Transverse colon (tissue), 4 donors: ENCODE results near the gene SMCO4. TPM values are rescaled to one million over a fixed set of nuclear protein-coding genes. Genes with fewer than 3 reads are reported as not detected.

ENCODE experiments used
- DNase-seq: peaks from one replicate; pipeline ENCODE4 v3.0.0-alpha.2; 2019
- H3K27ac ChIP-seq, 4 donors: fragments of 200-600 bp; sonication (generic); 2 replicates each; pipeline ENCODE4 v1.5.1; 2016 to 2018; ENCODE audit warnings: inconsistent platforms in 4 of 4
- H3K27me3 ChIP-seq: fragments of 200-600 bp; sonication (generic); 2 replicates; pipeline ENCODE4 v1.5.1; 2017; ENCODE audit warnings: inconsistent platforms
- H3K36me3 ChIP-seq, 4 donors: fragments of 200-600 bp; sonication (generic); 2 replicates each; pipeline ENCODE4 v1.5.1; 2017 to 2019; ENCODE audit warnings: inconsistent platforms in 4 of 4
- H3K4me1 ChIP-seq, 4 donors: fragments of 200-600 bp; sonication (generic); 2 replicates each; pipeline ENCODE4 v1.5.1; 2017 to 2020; ENCODE audit warnings: inconsistent platforms in 4 of 4
- H3K4me3 ChIP-seq, 4 donors: fragments of 200-600 bp; sonication (generic); 1 replicate in 1 of 4; 2 replicates in 3 of 4; pipeline versions ENCODE4 v1.5.1 to v1.6.1; 2017 to 2019; ENCODE audit warnings: inconsistent platforms in 4 of 4
- H3K9me3 ChIP-seq, 2 donors: fragments of 200-600 bp; sonication (generic); 2 replicates each; pipeline ENCODE4 v1.5.1; 2017 to 2019; ENCODE audit warnings: inconsistent platforms in 2 of 2
- CTCF ChIP-seq, 5 experiments: fragments of 200-600 bp in 3 of 5; fragments of 450-650 bp in 2 of 5; sonication (generic) in 3 of 5; IDR thresholded peaks; 1 replicate in 2 of 5; 2 replicates in 3 of 5; pipeline ENCODE4 v1.5.1; 2016 to 2017; ENCODE audit warnings: antibody characterized with exemption in 5 of 5, inconsistent platforms in 3 of 5, mild to moderate bottlenecking in 2 of 5, moderate library complexity in 1 of 5
- EP300 ChIP-seq: sonication (generic); formaldehyde crosslinking; IDR thresholded peaks from one replicate; pipeline ENCODE4 v1.6.1; 2017; ENCODE audit warnings: antibody characterized with exemption, low read depth
- POLR2A ChIP-seq: fragments of 450-650 bp; IDR thresholded peaks from one replicate; pipeline ENCODE4 v1.6.1; 2016; ENCODE audit warnings: antibody characterized with exemption, mild to moderate bottlenecking, moderate library complexity
- POLR2AphosphoS5 ChIP-seq, 3 donors: sonication (generic); formaldehyde crosslinking; IDR thresholded peaks; one replicate each; pipeline ENCODE4 v1.6.1; 2016; ENCODE audit warnings: antibody characterized with exemption in 3 of 3
- WGBS, 2 donors: methylation state at CpG; one replicate each; pipeline ENCODE4 v1.1.5; 2018; ENCODE audit warnings: low coverage in 1 of 2; 5-methylcytosine and 5-hydroxymethylcytosine counted together
- in situ Hi-C, 4 donors: fragments of 200-750 bp; cut with MboI; loops; one replicate each; pipeline versions ENCODE4 v1.15.0 to v1.15.1; 2017; ENCODE audit warnings: low sequenced_read_pairs in 3 of 4, low pct_ligation_motif_present in 1 of 4, low pct_unique_long_range_greater_than_20kb in 1 of 4
- intact Hi-C: fragments of 100-400 bp; cut with DNase I; formaldehyde crosslinking; loops from one replicate; pipeline ENCODE4 v1.15.1; 2023; ENCODE audit warnings: low total_unique reads
- total RNA-seq, 4 donors: library from RNA; depleted of rRNA; stranded (reverse); fragments of >200 nt; gene quantifications; one replicate each; pipeline ENCODE4 v1.1.0, GENCODE V29; 2016

The SMCO4 gene
- total RNA-seq, 4 donors from 2014 or later = 33.3 to 80.4 (median 37.0) TPM; not detected in 1

GRCh38 chr11:93528252-93528651, 14.9 kb downstream of the SMCO4 start:
- H3K27ac ChIP-seq = peak overlapping the region in 2 of 4 donors; percentile 65 to 69
- no peaks in the 10 kb centered on the region for H3K36me3 ChIP-seq
- no peaks in the 10 kb centered on the region for H3K27me3 ChIP-seq
- intact Hi-C loops = loop anchor here (5.0 kb wide), 1 partner anchor 1859 kb away; no protein-coding TSS in a partner anchor
- no peak overlapping the region for H3K4me3 ChIP-seq
- no peak for DNase-seq
- no peak for TF ChIP-seq EP300
- in situ Hi-C loops = loop anchor here in 1 of 4 donors (25.0 kb wide), 1 partner anchor 109 kb away; no protein-coding TSS in a partner anchor
- H3K9me3 ChIP-seq = no peaks in the 10 kb centered on the region
- peaks cover 4 to 61% (median 14%) of the 10 kb centered on the region in 4 donors for H3K4me1 ChIP-seq
- 83 to 89% methylated on average over 1 to 4 of the region's 4 CpGs for WGBS, 2 donors

GRCh38 chr11:93526641-93527583, 16.3 kb downstream of the SMCO4 start:
- H3K4me1 ChIP-seq = peaks cover 4 to 61% (median 14%) of the 10 kb centered on the region in 4 donors
- 61% methylated on average over 8 of the region's 8 CpGs; no CpG with 5 or more reads in 1 of the 2 donors for WGBS, 2 donors
- no peak for TF ChIP-seq POLR2A
- no peak for TF ChIP-seq CTCF (IDR thresholded peaks at IDR 0.05)
- no peak for TF ChIP-seq EP300
- intact Hi-C loops (loop anchor here (5.0 kb wide), 1 partner anchor 1860 kb away; no protein-coding TSS in a partner anchor), in situ Hi-C loops (loop anchor here in 1 of 4 donors (25.0 kb wide), 1 partner anchor 110 kb away; no protein-coding TSS in a partner anchor)
- H3K27me3 ChIP-seq = no peaks in the 10 kb centered on the region
- H3K4me3 ChIP-seq = no peak overlapping the region
- peak overlapping the region in 2 of 4 donors; percentile 31 to 40 for H3K27ac ChIP-seq
- no peaks in the 10 kb centered on the region for H3K36me3 ChIP-seq
- no peak for DNase-seq
- H3K9me3 ChIP-seq = no peaks in the 10 kb centered on the region

- H3K4me1 ChIP-seq = peaks cover 4 to 61% (median 14%) of the 10 kb centered on the region in 4 donors
- DNase-seq = no peak
- intact Hi-C loops = loop anchor here (5.0 kb wide), 1 partner anchor 1861 kb away; no protein-coding TSS in a partner anchor
- 63 to 65% methylated on average over 3 of the region's 3 CpGs for WGBS, 2 donors
- H3K36me3 ChIP-seq = no peaks in the 10 kb centered on the region
- H3K27me3 ChIP-seq = no peaks in the 10 kb centered on the region
- no peak for TF ChIP-seq POLR2A
- TF ChIP-seq POLR2AphosphoS5 (IDR thresholded peaks at IDR 0.05) = no peak
- no peak for TF ChIP-seq EP300
- TF ChIP-seq CTCF (IDR thresholded peaks at IDR 0.05) = no peak
- no peaks in the 10 kb centered on the region for H3K9me3 ChIP-seq
- H3K4me3 ChIP-seq = no peak overlapping the region
- no peak overlapping the region for H3K27ac ChIP-seq
- in situ Hi-C loops = loop anchor here in 1 of 4 donors (25.0 kb wide), 1 partner anchor 111 kb away; no protein-coding TSS in a partner anchor
Observed at GRCh38 chr11:93526346-93526633, 16.9 kb downstream of the SMCO4 start.

GRCh38 chr11:93525601-93526345, 17.4 kb downstream of the SMCO4 start:
- WGBS, 2 donors = 57 to 84% methylated on average over 5 to 7 of the region's 7 CpGs
- DNase-seq = no peak
- no peak overlapping the region for H3K4me3 ChIP-seq
- peaks cover 4 to 57% (median 14%) of the 10 kb centered on the region in 4 donors for H3K4me1 ChIP-seq
- no peaks in the 10 kb centered on the region for H3K9me3 ChIP-seq
- H3K36me3 ChIP-seq = no peaks in the 10 kb centered on the region
- intact Hi-C loops = loop anchor here (5.0 kb wide), 1 partner anchor 1862 kb away; no protein-coding TSS in a partner anchor
- in situ Hi-C loops = loop anchor here in 1 of 4 donors (25.0 kb wide), 1 partner anchor 112 kb away; no protein-coding TSS in a partner anchor
- TF ChIP-seq POLR2A (no peak), POLR2AphosphoS5 (IDR thresholded peaks at IDR 0.05) (no peak), EP300 (no peak), CTCF (IDR thresholded peaks at IDR 0.05) (no peak)
- H3K27ac ChIP-seq = no peak overlapping the region
- no peaks in the 10 kb centered on the region for H3K27me3 ChIP-seq
